KMS-11 (cell line): ENCODE measurements around the gene DNAJB14.

Experiments
- H2AFZ ChIP-seq: fragments of 200-600 bp; sonication (generic); 2 replicates; pipeline ENCODE4 v1.6.1; 2016; ENCODE audit warnings: antibody characterized with exemption, mixed run types, low read depth
- H3K27ac ChIP-seq: fragments of 200-600 bp; sonication (generic); 2 replicates; pipeline ENCODE4 v1.6.1; 2016; ENCODE audit warnings: mild to moderate bottlenecking, mixed run types
- H3K27me3 ChIP-seq: fragments of 200-600 bp; sonication (generic); 2 replicates; pipeline ENCODE4 v1.6.1; 2017; ENCODE audit warnings: mild to moderate bottlenecking, low read depth, mixed run types, moderate library complexity; ENCODE audit not compliant: insufficient read depth
- H3K36me3 ChIP-seq: fragments of 200-600 bp; sonication (generic); 2 replicates; pipeline ENCODE4 v1.6.1; 2017; ENCODE audit warnings: mild to moderate bottlenecking, mixed run types; ENCODE audit not compliant: insufficient read depth
- H3K4me1 ChIP-seq: fragments of 200-600 bp; sonication (generic); 2 replicates; pipeline ENCODE4 v1.6.1; 2016; ENCODE audit warnings: mild to moderate bottlenecking, low read depth, mixed run types; ENCODE audit not compliant: poor library complexity, severe bottlenecking
- H3K4me2 ChIP-seq: fragments of 200-600 bp; sonication (generic); 2 replicates; pipeline ENCODE4 v1.7.0; 2016; ENCODE audit warnings: mild to moderate bottlenecking, mixed run types
- H3K4me3 ChIP-seq: fragments of 200-600 bp; sonication (generic); IDR thresholded peaks from 2 replicates; pipeline ENCODE4 v1.6.1; 2017; ENCODE audit warnings: low read depth, low read length, mixed read lengths; ENCODE audit not compliant: insufficient read depth
- H3K79me2 ChIP-seq: fragments of 200-600 bp; sonication (generic); 2 replicates; pipeline ENCODE4 v1.6.1; 2016; ENCODE audit warnings: low read depth, mixed run types; ENCODE audit not compliant: insufficient read depth
- H3K9ac ChIP-seq: fragments of 200-600 bp; sonication (generic); 2 replicates; pipeline ENCODE4 v1.6.1; 2016; ENCODE audit warnings: mild to moderate bottlenecking, mixed run types
- H4K20me1 ChIP-seq: fragments of 200-600 bp; sonication (generic); 2 replicates; pipeline ENCODE4 v1.6.1; 2016; ENCODE audit warnings: mild to moderate bottlenecking, mixed run types; ENCODE audit not compliant: insufficient read depth
- TF ChIP-seq, protein P1 (sequence below): fragments of 200-600 bp; sonication (generic); conservative IDR thresholded peaks from 2 replicates; pipeline ENCODE4 v1.6.1; 2017; ENCODE audit warnings: low read depth, mild to moderate bottlenecking, antibody characterized with exemption, low read length, moderate library complexity, mixed read lengths

DNAJB14 gene

DNA sequence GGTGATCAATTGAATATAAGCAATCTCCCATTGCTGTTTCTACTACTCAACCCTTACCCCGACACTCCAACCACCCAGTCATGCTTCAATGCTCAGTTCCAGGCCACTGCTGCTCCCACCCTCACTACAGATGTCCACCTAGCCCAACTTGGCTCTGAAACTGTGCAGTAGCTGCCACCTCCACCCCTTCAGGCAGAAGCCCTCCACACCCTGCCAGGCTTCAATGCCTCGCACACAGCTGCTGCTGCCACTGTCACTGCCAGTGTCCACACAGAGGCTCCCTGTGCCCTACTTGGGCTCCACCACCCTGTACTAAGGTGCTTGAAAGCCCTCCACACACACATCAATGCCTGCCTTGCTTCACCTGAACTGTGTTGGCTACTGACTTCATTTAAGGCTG lies 86.8 kb downstream of the DNAJB14 start:
- H3K79me2 ChIP-seq = no peaks in the 10 kb centered on the region
- H2AFZ ChIP-seq = no peak overlapping the region
- no peak overlapping the region for H3K9ac ChIP-seq
- H4K20me1 ChIP-seq = no peaks in the 10 kb centered on the region
- H3K4me1 ChIP-seq = peaks cover 9% of the 10 kb centered on the region
- no peaks in the 10 kb centered on the region for H3K27me3 ChIP-seq
- no peak overlapping the region for H3K4me2 ChIP-seq
- TF ChIP-seq, protein P1, sequence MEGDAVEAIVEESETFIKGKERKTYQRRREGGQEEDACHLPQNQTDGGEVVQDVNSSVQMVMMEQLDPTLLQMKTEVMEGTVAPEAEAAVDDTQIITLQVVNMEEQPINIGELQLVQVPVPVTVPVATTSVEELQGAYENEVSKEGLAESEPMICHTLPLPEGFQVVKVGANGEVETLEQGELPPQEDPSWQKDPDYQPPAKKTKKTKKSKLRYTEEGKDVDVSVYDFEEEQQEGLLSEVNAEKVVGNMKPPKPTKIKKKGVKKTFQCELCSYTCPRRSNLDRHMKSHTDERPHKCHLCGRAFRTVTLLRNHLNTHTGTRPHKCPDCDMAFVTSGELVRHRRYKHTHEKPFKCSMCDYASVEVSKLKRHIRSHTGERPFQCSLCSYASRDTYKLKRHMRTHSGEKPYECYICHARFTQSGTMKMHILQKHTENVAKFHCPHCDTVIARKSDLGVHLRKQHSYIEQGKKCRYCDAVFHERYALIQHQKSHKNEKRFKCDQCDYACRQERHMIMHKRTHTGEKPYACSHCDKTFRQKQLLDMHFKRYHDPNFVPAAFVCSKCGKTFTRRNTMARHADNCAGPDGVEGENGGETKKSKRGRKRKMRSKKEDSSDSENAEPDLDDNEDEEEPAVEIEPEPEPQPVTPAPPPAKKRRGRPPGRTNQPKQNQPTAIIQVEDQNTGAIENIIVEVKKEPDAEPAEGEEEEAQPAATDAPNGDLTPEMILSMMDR = no peak
- H3K4me3 ChIP-seq = no peak overlapping the region
- no peaks in the 10 kb centered on the region for H3K36me3 ChIP-seq
- no peak overlapping the region for H3K27ac ChIP-seq

DNA sequence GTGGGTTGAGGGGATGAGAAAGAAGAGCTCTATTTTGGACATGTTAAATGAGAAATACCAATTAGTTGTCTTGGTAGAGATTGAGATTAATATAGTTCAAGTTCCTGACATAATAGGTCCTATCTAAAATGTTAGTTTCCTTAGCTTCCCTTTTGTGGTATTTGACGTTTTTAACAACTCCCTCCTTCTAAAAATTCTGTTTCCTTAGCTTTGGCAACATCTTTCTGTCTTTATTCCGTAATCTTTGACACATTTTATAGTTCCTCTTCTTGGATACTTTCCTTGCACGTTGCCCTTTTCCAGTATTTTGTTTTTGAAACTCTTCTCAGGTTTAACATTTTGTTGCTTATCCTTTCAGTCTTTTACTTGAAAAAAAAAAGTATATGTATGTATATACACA lies 89.1 kb downstream of the DNAJB14 start:
- Histone ChIP-seq H3K27ac (no peak overlapping the region), H3K27me3 (no peaks in the 10 kb centered on the region), H3K4me1 (peaks cover 9% of the 10 kb centered on the region), H4K20me1 (no peaks in the 10 kb centered on the region), H3K4me3 (no peak overlapping the region), H3K79me2 (no peaks in the 10 kb centered on the region), H3K4me2 (no peak overlapping the region), H3K36me3 (no peaks in the 10 kb centered on the region), H3K9ac (no peak overlapping the region), H2AFZ (no peak overlapping the region)
- TF ChIP-seq, protein P1 = no peak

DNA sequence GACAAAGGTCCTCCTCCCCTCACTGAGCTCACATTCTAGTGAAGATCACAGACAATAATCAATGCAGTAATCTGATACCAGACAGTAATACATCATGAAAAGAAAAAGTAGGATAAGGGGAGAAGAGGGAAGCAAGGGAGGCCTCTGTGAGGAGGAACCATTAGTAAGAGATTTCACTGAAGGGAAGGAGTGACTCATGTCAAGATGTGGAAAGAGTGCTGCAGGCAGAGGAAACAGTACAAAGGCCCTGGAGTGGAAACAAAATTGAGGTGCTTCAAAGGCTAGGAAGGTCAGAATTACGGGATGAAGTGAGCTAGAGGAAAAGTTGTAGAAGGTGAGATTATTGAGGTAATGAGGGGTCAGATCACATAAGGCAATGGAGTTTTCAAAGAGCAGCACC lies 90.3 kb downstream of the DNAJB14 start:
- peaks cover 6% of the 10 kb centered on the region for H3K4me1 ChIP-seq
- H3K9ac ChIP-seq = no peak overlapping the region
- 0 out of 2 replicates have a peak overlapping the region, but pooled peaks have one; percentile 12 for H2AFZ ChIP-seq
- no peaks in the 10 kb centered on the region for H3K27me3 ChIP-seq
- no peaks in the 10 kb centered on the region for H3K79me2 ChIP-seq
- H3K27ac ChIP-seq = no peak overlapping the region
- H4K20me1 ChIP-seq = no peaks in the 10 kb centered on the region
- H3K4me3 ChIP-seq = no peak overlapping the region
- TF ChIP-seq, protein P1 = no peak
- no peaks in the 10 kb centered on the region for H3K36me3 ChIP-seq
- H3K4me2 ChIP-seq = peak overlapping the region; percentile 10; the same call in 1 of the 2 replicates

DNA sequence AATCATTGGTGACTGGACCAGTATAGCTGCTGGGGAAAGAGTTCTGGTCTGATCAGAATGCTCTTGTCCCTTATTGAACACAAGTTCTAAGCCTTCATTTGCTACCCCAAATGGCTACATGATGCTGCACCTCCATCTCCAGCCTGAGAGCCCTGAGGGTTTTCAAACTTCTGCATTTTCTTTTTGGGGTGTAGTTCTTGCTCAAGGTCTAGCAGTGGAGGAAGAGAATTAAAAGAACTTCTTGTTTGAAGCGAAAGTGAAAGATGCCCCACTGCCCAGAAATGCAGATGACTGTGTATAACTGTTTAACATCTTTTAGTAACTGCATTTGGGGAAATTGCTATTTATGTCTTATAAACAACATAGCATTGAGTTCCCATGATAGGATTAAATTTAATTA lies 90.7 kb downstream of the DNAJB14 start:
- H3K79me2 ChIP-seq = no peaks in the 10 kb centered on the region
- no peak overlapping the region for H3K4me3 ChIP-seq
- peaks cover 6% of the 10 kb centered on the region for H3K4me1 ChIP-seq
- no peaks in the 10 kb centered on the region for H3K36me3 ChIP-seq
- no peaks in the 10 kb centered on the region for H3K27me3 ChIP-seq
- no peak overlapping the region for H3K27ac ChIP-seq
- TF ChIP-seq, protein P1 = no peak
- H4K20me1 ChIP-seq = no peaks in the 10 kb centered on the region
- H3K4me2 ChIP-seq = peak overlapping the region; percentile 10; the same call in 1 of the 2 replicates
- no peak overlapping the region for H3K9ac ChIP-seq
- H2AFZ ChIP-seq = no peak overlapping the region
